Activated CD4-positive, alpha-beta T cell treated with anti-CD3 and anti-CD28 coated beads for 24 hours (primary cell): ENCODE measurements around the gene GALNS.
"Not testable (repeated sequence)": the region's sequence is repeated elsewhere in the genome, so short reads cannot be mapped to it uniquely, and the experiment has no call there.

Source experiments
- DNase-seq, 2 donors: peaks; one replicate each; pipeline ENCODE4 v3.0.0-alpha.2; 2020; ENCODE audit warnings: low read depth in 2 of 2

GALNS gene

DNA sequence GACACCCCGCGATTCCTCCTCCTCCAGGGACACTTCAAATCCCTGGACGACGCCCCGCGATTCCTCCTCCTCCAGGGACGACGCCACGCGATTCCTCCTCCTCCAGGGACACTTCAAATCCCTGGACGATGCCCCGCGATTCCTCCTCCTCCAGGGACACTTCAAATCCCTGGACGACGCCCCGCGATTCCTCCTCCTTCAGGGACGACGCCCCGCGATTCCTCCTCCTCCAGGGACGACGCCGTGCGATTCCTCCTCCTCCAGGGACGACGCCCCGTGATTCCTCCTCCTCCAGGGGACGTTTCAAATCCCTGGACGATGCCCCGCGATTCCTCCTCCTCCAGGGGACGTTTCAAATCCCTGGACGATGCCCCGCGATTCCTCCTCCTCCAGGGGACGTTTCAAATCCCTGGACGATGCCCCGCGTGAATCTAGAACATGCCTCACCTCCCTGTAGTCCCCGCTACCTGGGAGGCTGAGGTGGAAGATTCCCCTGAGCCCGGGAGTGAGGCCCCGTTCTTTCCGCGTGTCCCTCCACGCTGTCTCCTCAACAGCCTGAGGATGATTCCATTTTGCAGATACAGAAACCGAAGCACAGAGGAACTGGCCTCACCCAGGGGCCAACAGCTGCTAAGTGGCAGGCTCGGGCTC, 33.1 kb upstream of the GALNS start:
- not testable (repeated sequence) for DNase-seq

DNA sequence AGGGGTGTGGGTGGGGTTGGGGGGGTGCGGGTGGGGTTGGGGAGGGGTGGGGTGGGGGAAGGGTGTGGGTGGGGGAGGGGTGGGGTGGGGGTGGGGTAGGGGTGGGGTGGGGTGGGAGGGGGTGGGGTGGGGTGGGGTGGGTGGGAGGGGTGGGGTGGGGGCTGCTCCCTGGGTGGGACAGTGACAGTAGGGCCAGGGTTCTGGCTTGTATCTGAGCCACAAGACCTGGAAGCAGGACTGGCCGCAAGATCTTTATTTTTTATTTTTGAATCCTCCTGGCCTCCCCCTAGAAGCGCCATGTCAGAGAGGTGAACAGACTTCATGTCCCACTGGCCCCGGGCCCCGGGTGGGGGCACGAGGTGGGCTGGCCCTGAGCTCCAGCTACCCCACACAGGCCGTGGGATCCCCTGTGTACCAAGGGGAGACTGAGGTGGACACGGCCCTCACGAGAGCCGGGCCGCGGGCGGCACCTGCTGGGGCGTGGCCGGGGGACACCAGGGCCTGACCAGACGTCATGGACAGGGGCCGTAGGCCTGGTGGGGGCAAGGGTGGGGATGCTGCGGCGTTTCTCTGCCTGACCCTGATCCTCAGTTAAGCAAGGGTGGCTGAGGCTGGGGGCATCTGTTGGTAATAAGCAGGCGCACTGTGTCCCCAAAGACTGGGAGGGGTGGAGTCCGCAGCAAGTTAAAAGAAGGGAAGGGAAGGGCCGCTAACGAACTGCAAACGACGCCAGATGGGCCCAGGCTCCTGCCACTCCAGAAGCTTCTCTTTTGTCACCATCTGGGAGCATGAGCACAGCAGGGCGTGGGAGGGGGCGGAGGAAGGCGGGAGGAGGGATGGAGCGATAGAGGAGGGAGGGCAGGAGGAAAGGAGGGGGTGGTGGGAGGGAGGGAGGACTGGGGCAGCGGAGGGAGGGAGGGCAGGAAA, 32.0 kb upstream of the GALNS start:
- DNase-seq, result no peak

DNA sequence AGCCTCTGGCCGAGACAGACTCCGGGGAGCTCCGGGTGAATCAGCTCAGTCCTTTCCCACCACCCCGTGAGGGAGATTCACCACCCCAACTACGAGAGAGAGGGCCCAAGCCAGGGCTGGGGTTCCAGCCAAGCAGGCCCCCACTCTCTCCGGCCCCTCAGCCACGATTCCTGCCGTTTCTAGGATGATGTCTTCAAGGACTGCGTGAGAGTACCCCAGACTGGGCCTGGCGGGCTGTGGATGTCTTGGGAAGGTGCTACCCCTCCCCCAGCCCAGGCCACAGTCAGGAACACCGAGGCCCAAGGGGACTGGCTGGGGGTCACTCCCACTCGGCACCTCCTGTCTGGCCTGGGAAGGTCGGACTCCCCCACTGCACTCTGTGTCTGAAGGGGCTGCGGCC, 31.3 kb upstream of the GALNS start:
- no peak for DNase-seq

DNA sequence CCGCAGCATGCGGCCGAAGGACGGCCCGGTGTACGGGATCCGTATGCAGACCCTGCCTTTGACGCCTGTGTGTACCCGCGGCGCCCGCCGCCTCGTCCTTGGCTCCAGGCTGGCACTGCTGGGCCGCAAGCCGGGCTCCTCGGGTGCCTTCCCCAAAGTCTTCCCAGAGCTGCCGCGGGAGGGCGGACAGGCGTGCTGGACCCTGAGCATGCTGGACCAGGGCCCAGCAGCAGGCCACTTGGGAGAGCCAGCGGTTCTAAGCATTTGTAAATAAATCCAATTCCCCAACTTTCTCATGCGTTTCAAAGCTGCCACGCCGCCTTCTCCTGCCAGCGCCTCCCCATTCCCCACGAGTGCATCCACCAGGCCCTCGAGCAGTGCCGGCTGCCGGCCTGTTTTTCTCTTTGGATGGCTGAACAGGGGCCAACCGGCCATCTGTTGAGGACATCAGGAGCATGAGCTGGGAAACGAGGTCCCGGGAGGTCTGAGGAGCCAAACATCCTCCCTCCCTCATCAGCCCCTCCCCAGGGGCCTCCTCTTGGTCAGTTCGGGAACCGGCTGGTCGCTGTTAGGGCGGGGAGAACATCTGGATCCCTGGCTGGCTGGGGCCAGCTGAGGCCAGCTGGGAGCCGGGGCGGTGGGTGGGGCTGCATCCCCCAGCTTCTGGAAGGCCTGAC, 30.2 kb upstream of the GALNS start:
- no peak for DNase-seq

DNA sequence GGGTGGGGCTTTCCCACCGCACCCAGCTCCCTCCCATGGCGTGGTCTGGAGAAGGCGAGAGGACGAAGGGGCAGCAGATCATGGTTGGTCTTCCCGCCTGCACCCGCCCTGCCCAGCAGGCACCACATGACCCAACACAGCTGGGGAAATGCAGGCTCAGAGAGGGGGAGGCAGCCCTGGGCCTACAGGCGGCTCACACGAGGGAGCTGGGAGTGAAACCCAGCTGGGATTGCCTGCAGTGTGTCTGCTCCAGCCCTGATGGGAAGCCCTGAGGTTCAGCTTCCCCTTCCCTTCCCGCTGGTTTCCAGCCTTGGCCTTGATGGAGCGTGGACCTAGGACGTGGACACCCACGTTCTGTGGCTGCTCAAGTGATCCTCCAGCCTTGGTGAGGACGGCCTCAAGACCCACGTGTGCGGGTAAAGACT, 29.7 kb upstream of the GALNS start:
- DNase-seq, result no peak

DNA sequence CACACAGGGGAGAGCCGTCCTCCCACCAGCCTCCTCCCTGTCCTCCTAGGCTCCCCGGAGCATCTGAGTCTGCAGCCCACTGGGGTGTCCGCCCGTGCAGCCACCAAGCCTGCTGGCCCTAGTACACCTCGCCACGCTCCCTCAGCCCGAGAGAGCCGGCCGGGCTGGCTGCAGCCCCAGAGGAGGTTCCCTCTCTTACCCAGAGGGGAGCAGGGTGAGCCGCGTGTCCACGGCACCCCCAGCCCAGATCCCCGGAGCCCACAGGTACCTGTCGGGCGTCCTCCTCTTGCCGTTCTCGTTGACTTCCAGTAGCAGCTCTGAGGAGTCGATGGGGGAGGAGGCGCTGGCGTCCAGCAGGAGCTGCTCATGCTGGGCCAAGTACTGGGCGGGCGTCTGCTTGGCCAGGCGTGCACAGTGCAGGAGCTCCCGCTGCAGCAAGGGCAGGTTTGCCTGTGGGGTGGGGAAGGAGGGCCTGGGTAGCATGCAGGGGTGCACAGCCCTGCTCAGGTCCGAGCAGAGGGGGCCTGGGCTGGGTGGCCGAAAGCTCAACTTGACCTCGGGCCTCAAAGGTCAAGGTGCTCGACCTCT, 29.0 kb upstream of the GALNS start:
- DNase-seq, result no peak

DNA sequence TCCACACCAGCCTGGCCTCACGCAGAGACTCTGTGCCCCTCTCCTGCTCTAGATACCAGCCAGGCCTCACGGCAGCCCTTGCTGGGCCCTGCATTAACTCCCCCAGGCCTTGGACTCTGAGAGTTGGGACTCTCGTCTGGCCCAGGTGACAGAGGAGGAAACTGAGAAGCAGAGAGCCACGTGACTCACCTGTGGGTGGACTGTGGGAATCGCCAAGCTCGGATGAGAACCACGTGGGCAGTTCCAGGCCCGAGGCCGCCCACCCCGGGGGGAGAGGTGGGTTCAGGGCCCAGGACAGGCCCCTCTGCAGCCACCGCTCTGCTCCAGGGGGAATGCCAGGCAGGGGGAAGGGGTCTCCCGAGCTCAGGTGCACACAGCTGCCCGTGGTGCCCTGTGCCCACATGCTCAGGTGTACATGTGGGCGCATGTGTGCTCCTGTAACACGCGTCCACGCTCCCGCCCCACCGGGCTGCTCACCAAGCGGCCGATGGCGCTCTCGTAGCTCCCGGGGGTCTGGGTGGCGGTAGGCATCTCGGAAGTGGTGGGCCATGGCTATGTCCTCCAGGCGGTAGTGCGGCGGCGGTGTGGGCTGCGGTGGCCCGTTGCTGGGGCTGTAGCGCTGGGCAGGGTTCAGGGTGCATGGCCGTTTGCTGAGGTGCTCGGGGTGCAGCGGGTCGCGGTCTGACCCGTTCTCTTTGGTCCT, 28.0 kb upstream of the GALNS start:
- no peak for DNase-seq

DNA sequence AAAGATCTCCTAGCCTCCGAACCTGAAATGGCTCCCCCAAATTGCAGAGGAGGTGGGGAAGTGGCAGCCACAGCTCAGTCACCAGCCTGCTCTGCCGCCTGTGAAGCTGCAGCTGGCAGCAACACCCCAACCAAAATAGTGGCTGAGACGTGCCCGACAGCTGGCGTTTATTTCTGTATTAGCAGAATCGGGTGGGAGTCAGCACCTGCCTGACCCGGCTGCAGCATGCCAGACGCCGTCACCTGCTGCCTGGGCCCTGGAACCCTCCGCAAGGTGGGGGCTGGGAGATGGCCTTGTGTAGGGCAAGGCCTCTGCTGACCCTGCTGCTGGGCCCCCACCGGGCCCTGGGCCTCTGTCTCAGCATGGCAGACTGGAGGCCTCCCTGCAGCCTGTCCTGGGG, 27.2 kb upstream of the GALNS start:
- DNase-seq, result no peak

DNA sequence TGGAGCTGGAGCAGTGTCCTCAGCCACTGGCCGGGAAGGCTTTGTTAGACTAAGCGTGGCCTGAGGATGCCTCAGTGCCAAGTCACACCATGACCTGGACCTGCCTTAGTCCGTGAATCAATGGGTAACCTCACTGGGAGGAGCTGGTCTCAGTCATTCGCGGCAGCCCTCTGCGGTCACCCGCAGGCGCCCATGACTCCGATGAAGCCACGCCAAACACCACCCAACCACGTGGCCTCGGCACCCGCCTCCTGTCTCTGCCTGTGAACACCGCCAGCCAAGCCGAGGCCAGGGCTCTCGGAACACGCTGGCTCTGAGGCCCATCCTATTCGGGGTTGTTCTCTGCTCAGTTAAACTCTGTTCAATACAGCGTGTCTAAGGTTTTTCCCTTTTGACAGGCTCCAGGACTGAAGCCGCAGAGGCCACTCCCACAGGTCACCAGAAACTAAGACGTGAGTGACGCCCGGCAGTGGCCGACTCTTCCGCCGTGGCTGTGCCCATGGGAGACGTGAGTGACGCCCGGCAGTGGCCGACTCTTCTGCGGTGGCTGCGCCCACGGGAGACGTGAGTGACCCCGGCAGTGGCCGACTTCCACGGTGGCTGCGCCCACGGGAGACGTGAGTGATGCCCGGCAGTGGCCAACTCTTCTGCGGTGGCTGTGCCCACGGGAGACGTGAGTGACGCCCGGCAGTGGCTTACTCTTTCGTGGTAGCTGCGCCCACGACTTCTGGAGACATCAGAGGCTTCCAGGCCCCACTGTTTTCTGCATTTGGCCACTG, 26.6 kb upstream of the GALNS start:
- no peak for DNase-seq

DNA sequence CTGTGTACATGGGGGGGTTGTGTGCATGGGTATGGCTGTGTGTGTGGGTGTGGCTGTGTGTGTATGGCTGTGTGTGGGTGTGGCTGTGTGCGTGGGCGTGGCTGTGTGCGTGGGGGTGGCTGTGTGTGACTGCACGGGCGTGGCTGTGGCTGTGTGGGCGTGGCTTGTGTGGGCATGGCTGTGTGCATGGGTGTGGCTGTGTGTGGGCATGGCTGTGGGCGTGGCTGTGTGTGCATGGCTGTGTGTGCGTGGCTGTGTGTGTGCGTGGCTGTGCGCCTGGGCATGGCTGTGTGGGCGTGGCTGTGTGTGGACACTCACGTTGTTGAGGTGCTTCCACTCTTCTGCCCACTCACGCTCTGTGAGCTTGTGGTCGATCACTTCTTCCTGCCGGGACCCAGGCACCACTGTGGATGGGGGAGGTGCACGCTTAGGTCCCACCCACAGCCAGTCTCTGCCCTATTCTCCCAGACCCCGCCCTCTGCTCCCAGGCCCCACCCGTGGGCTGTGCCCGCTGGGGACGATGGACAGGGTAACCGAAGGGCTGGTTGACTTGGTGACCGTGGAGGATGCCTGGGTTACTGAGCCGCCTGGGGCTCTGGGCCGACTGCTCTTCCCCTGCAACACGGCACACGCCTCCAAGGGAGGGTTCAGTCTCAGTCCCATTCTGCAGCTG, 25.7 kb upstream of the GALNS start:
- no peak for DNase-seq

DNA sequence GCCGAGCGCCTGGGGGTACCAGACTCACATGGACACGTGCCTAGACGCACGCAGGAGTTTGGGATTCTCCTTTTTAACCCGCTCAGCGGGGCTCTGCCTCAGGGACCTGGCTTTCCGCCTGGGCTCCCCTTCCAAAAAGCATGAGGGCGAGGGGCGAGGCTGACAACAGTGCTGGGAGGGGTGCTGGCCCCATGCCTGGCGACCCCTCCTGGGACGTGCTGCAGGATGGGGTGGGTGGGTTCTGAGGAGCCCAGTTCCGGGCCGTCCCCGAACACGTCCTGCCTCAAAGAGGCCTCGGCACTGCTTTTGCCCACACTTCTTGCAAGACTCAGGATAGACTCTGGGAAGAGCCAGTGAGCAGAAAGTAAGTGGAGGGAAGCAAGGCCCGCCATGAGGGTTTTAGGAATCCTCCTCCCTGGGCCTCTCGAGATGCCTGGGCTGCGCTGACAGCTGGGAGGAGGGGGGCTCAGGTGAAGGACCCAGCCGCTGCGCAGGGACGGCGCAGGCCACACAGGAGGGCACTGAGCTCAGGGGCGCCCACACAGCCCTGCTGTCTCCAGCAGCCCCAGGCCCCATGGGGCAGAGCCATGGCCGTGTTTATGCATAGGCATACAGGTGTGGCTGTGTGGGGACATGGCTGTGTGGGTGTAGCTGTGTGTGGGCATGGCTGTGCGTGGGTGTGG, 25.1 kb upstream of the GALNS start:
- no peak for DNase-seq

DNA sequence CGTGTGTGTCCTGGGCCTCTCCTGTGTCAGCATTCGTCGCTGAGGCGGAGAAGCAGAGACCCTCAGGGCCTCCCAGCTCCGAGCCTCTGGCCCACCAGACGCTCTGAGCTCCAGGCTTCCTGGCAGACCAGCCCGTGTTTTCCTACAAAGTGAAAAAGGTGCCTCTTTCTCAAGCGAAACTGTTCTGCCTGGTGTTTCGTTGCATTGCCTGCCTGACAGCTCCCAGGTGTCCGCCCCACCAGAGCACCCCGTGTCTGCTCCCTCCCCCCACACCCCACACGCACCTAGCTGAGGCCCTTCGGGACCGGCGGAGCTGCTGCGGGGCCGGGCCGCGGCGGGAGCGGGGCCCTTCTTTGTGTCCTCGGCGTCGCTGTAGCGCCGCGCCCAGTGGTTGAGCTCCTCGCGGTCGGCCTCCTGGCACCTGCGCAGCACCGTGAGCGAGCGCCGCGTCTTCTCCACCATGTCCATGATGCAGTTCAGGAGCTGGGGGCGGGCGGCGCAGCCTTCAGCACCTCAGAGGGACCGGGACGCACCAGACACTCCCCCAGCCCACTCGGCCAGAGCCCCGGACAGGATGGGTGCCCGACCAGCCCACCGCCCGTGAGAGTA, 24.4 kb upstream of the GALNS start:
- no peak for DNase-seq

DNA sequence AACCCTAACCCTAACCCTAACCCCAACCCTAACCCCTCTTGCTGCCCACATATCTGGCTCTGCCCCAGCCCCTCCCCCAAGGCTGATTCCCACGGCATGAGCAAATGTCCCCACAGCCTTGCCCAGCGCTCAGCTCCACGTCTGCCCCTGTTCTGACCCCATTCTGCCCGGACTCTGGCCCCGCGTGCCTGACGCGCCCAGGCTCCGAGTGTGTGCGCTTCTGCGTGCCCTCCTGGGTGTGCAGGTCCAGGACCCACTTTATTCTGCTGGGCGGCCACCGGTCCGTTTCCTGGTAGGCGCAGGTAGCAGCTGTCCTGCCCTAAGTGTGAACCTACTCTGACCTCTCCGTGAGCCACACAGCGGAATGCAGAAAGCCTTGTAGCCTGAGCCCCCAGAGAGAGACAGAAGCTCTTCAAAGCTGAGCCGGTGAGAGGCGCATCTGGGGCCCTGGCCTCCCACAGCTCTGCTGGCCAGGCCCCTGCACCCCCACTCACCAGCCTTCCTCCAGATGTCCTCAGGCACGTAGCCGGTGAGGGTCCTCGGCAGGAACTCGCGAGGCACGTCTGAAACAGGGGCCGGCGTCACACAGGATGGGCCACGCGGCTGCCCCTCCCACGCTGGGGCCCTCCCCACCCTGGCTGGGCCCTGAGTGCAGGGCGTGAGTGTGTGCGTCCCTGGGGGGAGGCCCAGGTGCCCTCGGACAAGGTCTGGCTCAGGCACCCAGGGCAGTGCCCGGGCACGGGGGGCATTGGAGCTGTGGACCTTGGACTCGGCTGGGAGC, 23.7 kb upstream of the GALNS start:
- DNase-seq, result no peak

DNA sequence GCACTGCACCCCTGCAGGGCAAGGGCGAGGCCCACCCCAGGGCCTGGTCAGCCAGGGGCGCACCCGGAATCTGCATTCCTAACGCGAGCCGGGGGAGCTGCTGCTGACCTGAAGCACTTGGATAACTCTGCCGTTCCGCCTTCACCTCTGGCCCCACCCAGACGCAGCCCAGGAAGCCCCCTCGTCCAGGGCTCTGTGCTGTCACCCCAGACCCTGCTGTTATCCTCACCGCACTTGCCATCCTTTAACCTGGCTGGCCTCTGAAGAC, 23.0 kb upstream of the GALNS start:
- DNase-seq, result no peak

DNA sequence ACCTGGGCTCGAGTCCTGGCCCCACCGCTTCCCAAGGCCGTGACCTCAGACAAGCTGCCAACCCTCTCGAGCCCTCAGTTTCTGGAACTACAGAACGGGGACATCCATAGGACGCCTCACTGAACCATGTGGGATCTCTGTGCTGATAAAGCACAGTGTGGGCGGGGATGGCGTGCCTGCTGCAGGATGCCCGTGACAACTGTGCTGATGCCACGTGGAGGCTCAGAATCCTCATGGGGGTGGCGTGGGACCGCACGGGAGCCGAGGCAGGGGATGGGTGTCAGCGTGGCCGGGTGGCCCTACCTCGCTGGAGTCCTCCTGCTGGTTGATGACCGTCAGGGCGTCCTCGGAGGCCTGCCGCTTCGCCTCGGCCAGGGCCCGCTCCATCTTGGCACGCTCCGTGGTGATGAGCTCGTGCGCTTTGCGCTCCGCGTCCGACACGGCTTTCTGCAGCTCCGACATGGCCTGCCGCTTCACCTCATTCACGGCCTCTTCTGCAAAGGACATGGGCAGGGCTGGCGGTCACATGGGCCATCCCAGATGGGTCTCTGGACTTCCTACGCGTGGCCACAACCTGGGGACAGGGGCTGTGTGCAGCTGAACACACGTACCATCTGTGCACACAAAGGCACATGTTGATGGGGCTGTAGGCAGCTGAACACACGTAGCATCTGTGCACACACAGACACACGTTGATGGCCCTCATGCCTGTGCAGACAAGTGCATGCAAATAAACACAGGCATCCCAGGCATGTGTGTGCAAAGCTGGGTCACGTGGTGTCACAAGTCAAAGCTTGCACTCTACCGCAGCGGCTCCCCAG, 22.4 kb upstream of the GALNS start:
- no peak for DNase-seq

DNA sequence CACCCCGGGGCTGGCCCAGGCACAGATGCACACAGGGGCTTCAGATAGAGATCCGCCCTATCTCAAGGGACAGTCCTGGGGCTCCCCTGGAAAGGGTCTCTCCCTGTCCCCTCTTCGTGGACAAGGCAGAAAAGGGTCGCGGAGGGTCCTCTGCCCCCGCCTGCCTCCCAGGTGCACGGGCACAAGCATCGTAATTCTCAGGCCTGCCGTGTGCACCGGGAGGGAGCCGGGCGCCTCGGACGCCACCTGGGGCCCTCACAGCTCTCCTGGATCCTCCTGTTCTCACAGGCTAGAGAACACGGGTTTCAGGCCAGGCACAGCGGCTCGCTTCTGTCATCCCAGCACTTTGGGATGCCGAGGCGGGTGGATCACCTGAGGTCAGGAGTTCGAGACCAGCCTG, 21.6 kb upstream of the GALNS start:
- DNase-seq, result no peak

DNA sequence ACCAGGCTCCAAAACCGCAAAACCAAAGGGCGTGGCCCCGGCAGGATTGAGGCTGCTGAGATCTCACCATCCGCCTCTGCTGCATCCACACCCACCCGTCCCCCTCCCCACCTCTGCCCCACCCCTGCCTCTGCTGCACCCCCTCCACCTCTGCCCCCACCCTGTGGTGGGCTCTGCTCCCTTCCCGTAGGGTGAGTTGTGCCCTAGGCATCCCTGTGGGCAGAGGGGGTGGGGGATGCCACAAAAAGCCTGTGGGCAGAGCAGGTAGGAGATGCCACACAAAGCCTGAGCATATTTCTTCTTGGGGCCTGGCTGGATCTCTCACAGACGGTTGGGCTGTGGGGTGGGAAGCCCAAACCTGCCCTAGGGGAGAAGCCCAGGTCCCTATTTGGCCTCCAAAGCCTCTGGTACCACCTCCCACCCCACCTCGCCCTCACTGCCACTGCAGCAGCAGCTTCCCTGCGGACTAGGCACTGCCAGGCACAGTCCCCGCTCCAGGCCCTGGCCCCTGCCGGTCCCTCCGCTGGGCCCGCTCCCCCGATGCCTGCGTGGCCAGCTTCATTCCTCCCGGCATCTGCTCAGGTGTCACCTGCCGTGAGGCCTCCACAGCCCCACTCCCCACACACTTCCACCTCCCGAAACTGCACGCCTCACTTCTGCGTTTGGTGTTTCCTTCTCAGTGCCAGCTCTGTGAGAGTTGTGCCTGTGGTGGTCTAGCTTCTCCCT, 21.0 kb upstream of the GALNS start:
- no peak for DNase-seq
